GM21619 (cell line): ENCODE measurements around the gene SSBP3.

Source experiments
- ATAC-seq: cut with Tn5 transposase; IDR thresholded peaks from one replicate; pipeline ENCODE4 v1.9.1; 2021; ENCODE audit not compliant: unreplicated experiment

The SSBP3 gene

GRCh38 chr1:54332781-54333585 is 73.2 kb downstream of the SSBP3 start:
- ATAC-seq, result no peak

DNA sequence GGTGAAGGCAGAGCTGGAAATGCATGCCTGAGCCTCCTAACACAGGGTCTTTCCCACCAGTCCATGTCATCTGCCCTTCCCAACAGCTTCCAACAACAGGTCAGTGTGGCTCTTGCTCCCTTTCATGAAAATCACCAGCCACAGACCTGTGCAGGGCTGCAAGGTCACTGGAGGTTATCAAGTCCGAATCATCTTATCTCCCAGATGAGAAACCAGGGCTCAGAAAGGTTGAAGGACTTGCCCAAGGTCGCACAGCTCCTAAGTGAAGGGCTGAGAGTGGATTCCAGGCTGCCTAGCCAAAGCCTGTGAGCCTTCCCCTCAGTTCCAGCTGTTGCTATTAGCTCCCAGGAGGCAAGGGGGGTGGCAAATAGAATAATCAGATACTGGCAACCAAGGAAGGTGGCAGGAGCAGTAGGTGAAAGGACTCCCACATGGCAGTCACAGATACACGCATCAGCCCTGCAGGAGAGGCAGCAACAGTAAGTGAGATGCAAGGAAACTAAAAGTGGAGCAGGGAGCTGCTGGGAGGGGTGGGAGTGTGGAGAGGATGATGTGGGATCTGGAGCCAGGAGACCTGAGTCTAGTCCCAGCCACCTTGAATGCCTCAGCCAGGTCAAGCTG is 74.2 kb downstream of the SSBP3 start:
- no peak for ATAC-seq

DNA sequence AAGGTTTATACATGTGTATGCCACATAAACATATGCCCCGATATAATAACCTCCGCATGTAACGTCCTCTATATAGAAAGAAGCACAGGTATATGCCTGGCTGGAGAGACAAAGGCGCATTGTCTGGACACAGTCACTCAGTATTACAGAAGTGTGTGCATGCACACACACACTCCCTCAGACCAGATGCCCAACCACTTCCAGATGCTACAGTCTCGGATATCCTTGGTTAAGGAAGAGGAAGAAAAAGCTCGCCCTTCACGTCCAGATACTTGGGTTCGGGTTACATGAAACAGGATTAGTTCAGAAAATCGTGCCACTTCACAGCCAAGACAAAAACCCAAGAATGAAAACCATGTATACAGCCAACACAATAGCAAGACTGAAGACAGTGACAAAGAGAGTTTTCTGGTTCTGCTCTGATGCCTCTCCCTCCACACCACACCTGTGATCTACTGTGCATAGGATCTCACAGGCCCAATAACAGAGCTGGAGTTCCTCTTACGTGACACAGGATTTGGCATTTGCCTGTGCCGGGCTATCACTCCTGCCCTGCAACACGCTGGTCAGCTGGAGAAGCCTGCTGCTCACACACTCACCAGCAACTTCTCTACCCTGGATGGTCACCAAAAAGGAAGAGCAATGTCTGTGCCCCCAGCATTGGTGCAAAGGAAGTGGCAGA is 75.0 kb downstream of the SSBP3 start:
- ATAC-seq, result no peak

- no peak for ATAC-seq
These were observed 76.7 kb downstream of the SSBP3 start for GRCh38 chr1:54329312-54330003.

- no peak for ATAC-seq
These were observed 78.0 kb downstream of the SSBP3 start for GRCh38 chr1:54328066-54328636.

DNA sequence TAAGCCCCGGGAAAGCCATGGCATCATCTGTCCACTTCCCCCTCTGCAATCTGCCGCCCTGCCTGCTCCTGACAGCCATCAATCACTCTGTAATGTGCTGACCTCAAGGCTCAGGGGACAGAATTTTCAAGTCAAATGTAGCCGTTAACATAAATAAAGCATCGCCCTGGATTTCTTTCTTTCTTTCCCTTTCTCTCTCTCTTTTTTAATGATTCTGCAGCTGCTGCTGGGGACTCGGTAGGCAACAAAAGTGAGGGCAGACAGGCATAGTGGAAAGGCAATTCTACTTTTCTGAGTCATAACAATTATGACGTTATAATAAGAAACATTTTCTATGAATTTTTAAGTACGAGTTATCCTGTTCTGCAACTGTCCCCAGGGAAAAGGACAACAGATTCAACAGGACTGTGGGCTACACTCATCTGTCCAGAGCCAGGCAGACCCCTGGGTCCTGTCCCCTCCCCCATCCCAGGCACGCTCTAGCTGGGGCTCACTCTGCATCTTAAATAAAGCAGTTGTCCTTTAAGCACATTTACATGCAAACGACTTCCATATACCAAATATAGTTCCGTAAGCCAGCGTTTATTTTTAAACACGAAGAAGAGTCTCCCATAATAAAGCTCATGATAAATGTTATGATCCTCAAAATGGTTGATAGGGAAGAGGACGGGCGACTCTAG is 78.7 kb downstream of the SSBP3 start:
- ATAC-seq, result no peak

DNA sequence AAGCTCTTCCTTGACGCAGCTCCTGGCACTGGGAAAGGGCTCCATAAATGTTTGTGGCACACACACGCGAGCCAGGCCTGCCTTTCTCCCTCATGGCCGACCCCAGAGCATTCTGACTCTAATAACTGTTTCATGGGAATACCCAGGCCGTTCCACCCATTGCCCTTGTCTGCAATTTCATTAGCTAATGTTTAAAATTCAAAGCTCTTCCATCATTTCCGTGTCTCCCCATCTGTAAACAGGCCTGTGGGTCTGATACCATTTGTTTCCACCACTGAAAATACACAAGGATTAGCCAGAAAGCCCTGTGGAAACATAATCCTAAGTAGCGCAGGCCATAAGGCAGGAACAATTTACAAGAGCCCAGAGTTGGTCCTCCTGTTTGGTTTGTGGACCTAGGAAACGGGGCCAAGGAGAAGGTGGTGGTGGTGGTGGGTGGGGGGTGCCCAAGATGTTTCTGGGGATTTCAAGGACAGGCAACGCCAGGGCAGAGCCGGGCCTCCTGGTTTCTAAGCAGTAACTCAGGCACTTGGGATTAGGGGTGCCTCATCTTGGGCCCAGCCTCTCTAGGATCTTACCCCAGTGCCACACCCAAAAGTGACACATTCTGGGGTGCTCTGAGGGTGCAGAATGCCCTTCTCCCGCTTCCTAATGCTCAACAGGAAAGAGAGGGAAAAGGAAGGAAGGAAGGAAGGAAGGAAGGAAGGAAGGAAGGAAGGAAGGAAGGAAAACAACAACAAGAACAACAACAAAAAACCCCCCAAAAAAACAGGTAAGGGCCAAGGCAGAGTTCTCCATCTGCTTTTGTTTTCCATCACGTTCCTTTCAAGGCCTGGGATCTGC is 79.4 kb downstream of the SSBP3 start:
- no peak for ATAC-seq

DNA sequence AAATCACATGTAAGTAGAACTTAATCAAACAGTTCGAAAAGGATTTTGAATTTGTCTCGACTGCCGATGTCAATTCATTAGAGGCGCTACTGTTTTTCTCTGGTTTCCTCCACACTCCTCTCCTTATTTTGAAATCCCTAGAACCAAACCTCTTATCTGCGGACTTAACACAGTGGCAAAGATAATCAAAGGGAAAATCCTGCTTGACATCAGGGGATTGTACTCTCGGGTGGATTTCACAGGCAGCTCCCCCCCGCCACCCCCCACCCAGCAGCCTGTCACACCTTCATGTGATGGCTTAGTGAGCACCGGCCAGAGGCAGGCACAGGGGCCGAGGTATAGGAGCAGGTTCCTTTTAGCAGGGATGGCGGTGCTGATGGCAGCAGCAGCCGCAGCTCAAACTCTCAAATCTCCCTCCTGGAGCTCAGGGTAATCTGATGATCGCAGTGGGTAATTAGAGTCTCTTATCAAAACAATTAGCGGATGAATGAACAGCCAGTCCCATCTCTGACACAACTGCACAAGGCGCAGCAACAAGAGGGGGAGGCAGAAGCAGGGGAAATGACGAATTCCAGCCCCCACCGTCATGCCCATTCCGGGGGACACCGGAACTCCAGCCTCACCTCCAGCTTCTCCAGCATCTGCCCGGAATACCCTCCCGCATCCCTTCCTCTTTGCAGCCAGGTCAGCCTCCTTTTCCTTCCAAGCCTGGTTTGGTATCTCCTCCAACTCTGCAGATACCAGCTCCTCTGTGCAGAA is 80.3 kb downstream of the SSBP3 start:
- ATAC-seq, result no peak

GRCh38 chr1:54325284-54325683 is 80.9 kb downstream of the SSBP3 start:
- no peak for ATAC-seq

- ATAC-seq, result no peak
These were observed 81.7 kb downstream of the SSBP3 start for GRCh38 chr1:54324251-54325140.

DNA sequence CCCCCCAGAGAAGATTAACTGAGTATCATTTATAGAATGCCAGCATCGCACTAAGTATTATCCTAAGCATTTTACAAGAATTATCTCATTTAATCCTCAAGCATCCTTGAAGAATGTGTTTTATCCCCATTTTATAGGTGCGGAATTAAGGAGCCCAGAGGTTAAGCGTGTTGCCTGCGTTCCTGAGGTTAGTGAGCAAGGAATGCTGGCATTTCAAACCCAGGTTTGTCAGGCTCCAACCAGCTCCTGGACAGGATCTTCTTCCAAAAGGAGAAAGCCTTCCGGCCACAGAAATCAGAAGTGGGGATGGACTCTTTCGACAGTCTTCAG is 82.3 kb downstream of the SSBP3 start:
- no peak for ATAC-seq

DNA sequence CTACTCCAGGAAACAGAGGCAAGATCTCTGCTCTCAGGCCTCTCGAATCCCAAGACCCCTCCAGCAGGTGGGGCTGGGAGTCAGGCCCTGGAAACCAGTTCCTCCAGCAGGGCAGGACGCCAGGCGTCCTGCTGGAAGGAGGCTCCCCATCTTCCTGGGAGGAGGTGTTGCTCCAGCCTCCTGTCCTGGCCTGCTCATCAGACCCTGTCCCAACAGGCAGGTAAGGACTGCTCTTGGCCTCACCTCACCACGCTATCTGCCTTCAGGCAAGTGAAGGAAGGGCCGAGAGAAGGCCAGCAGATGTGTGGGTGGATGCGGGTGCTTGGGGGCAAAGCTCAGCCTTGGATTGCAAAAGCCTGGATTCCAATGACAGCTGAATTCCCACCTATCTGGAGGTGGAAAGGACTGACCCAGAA is 82.9 kb downstream of the SSBP3 start:
- ATAC-seq, result no peak

GRCh38 chr1:54318246-54318814 is 87.9 kb downstream of the SSBP3 start:
- no peak for ATAC-seq

DNA sequence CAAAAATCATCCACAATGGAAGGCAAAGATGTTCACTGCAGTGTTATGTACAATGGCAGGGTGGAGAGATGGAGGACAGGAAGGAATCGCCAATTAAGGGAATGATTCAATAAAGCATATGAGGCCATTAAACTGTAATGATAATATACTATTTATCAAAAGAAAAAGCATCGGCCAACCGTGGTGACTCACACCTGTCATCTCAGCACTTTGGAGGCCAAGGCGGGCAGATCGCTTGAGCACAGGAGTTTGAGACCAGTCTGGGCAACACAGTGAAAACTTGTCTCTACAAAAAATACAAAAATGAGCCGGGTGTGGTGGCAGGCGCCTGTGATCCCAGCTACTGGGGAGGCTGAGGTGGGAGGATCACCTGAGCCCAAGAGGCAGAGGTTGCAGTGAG is 89.1 kb downstream of the SSBP3 start:
- no peak for ATAC-seq

DNA sequence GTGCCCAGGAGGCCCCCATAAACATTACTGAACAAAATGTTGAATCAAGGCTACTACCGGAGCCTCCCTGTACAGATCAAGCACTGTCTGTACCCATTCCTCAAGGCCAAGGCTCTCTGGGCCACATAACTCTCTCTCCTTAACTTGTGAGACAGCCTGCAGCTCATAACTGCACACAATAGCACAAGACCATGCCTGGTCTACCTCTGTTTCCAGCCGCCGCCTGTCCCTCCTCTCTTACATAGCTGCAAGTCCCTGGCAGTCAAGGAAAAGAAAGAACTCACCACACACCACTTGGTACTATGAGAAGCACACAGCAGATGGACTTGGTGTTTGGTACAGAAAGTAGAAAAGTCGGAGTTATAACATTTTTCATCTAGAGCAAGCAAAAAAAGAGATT is 91.1 kb downstream of the SSBP3 start:
- no peak for ATAC-seq

- ATAC-seq, result no peak
These were observed 91.5 kb downstream of the SSBP3 start for GRCh38 chr1:54314696-54315095.

GRCh38 chr1:54312796-54313316 is 93.3 kb downstream of the SSBP3 start:
- ATAC-seq, result no peak

GRCh38 chr1:54311506-54311905 is 94.7 kb downstream of the SSBP3 start:
- no peak for ATAC-seq
